Right ventricle myocardium superior (tissue), 1 donor: Measurements from ENCODE around the gene CENPC. TPM values are rescaled to one million over a fixed set of nuclear protein-coding genes. Genes with fewer than 3 reads are reported as not detected.
"Not testable (repeated sequence)": the region's sequence is repeated elsewhere in the genome, so short reads cannot be mapped to it uniquely, and the experiment has no call there.

Source experiments
- ATAC-seq: fragments of 200-7000 bp; cut with Tn5 transposase; one replicate; pipeline ENCODE4 v1.9.1; 2020; ENCODE audit warnings: mild to moderate bottlenecking; ENCODE audit not compliant: poor library complexity
- DNase-seq: peaks from one replicate; pipeline ENCODE4 v3.0.0-alpha.2; 2020
- intact Hi-C: fragments of 100-400 bp; cut with DNase I; formaldehyde crosslinking; loops from one replicate; pipeline ENCODE4 v1.11.2; 2022
- total RNA-seq: library from RNA; stranded (reverse); fragmentation: NEBNext Ultra II Directional; extraction: Animal tissue kit (Norgen Biotek cat#: 25700); gene quantifications from one replicate; pipeline ENCODE4 v1.2.1, GENCODE V29; 2021
- donor health status: DM: no; HTN: yes; CAD: no; lungs with severe emphysema.

Gene CENPC
- total RNA-seq, 1 donor from 2014 or later, result 6.9 TPM

DNA sequence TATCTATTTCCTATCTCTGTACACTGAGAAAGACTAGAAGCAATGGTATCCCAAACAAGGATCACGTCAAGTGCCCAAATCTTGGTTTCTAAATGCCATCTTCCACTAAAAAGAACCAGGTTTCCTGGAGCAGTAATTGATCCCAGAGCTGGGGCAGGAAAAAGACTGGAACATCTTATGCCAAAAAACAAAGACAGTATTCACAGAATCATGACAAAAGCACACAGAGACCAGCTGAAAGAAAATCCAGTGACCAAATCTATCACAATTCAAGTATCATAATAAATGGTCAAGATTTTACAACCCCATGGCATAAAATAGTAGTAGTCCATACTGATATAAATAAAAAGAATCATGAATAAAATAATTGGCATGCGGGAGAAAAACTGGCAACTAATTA, 44.9 kb downstream of the CENPC start:
- ATAC-seq (no peak), DNase-seq (no peak)
- intact Hi-C loops, result no loop called here

DNA sequence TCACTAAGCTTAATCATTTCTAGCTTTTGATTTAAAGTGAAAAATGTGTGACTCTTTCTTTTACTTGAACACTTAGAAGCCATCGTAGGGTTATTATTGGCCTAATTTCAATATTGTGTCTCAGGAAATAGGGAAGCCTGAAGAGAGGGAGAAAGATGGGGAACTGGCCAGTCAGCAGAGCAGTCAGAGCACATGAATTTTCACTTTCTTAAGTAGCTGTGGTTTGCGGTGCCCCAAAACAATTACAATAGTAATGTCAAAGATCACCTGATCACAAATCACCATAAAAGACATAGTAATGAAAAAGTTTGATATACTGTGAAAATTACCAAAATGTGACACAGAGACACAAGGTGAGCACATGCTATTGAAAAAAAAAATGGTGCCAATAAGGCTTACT, 45.5 kb downstream of the CENPC start:
- DNase-seq, result no peak
- intact Hi-C loops, result no loop called here
- no peak for ATAC-seq

DNA sequence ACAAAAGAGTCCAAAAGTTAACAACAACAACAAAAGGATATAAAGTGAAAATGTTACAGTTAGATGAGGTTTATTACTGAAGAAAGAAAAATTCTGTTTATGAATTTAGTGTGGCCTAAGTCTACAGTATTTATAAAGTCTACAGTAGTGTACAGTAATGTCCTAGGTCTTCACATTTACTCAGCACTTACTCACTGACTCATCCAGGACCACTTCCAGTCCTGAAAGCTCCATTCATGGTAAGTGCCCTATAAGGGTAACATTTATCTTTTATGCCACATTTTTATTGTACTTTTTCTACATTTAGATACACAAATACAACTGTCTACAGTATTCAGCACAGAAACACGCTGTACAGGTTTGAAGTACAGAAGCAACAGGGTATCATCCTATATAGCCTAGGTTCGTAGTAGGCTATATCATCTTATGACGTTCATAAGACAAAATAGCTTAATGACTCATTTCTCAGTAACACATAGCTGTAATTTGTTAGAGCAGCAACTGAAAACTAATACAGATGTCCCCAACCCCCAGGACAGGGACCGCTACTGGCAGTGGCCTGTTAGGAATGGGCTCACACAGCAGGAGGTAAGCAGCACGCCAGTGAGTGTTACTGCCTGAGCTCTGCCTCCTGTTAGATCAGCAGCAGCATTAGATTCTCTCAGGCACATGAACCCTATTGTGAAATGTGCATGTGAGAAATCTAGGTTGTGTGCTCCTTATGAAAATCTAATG, 61.3 kb downstream of the CENPC start:
- DNase-seq (no peak), ATAC-seq (no peak)
- intact Hi-C loops, result no loop called here

DNA sequence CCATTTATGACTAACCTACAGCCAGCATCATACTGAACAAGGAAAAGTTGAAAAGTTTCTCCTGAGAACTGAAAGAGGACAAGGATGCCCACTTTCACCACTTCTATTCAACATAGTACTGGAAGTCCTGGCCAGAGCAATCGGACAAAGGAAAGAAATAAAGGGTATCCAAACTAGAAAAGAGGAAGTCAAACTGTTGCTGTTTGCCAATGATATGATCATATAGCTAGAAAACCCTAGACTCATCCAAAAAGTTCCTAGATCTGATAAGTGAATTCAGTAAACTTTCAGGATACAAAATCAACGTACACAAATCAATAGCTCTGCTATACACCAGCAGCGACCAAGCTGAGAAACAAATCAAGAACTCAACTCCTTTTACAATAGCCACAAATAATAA, 64.5 kb downstream of the CENPC start:
- ATAC-seq, result no peak
- intact Hi-C loops, result no loop called here
- no peak for DNase-seq

DNA sequence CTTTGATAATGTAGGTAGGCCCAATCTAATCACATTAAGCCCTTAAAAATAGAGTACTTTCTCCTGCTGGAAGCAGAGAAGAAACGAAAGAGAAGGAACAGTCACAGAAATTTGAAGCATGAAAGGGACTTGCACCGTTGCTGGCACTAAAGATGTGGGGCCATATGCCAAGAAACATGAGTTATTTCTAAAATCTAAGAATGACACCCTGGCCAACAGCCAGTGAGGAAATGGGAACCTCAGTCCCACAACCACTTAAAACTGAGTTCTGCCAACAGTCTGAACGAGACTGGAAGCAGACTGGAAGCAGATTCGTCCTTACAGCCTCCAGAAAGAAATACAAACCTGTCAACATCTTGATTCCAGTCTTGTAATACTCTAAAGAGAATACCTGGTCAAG, 70.1 kb downstream of the CENPC start:
- ATAC-seq (no peak), DNase-seq (no peak)
- intact Hi-C loops, result no loop called here

DNA sequence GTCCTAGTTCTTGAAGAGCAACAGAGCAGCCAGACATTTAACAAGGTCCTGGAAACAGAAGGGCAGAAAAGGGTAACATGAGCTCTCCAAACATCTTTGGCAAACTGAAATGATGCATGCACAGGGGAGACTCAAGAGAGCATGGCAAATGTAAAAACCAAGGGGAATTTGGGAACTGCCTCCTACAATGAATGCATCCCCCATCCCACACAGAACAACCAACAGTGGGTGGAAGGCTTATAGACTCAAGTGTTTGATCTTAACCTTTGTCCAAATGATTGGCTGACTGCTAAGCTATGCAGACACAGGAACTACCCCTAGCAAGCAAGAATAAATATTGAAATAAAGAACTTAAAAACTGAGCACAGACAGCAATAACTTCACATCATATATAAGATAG, 74.4 kb downstream of the CENPC start:
- intact Hi-C loops, result no loop called here
- no peak for DNase-seq
- no peak for ATAC-seq

DNA sequence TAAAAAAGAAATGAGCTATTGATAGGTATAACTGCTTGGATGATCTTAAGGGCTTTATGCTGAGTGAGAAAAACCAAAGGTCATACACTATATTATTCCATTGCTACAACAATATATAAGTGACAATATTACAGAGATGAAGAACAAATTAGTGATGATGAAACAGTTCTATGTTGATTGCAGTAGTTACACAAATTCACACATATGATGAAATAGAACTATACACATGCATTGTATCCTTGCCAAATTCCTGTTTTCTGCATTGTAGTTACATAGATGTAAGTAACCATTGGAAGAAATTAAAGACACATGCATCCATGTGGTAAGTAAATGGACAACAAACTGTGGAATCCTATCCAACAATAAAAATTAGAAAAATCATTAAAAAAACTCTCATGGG, 76.5 kb downstream of the CENPC start:
- DNase-seq, result no peak
- intact Hi-C loops, result no loop called here
- no peak for ATAC-seq

DNA sequence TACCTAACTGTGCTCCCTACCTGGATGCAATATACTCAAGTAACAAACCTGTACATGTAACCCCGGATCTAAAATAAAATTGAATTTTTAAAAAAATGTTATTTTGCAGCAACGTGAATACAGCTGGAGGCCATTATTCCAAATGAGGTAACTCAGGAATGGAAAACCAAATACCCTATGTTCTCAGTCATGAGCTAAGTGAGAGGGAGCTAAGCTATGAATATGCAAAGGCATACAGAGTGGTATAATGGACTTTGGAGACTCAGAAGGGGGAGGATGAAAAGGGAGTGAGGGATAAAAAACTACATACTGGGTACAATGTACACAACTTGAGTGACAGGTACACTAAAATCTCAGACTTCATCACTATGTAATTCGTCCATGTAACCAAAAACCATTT, 78.6 kb downstream of the CENPC start:
- ATAC-seq (no peak), DNase-seq (no peak)
- intact Hi-C loops, result no loop called here

DNA sequence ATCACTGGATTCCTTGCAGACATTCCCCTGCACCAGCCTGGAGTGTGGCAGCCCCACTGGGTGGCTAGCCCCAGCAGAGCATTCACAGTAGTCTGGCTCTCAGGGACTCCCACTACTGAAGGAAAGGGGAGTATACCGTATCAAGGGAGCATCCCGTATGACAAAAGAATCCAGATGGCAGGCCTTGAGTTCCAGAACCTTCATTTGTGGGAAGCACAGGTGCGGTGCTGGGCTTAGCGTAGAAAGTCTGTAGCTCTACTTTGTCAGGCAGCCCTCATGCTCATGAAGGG, 79.6 kb downstream of the CENPC start:
- no peak for DNase-seq
- intact Hi-C loops, result no loop called here
- ATAC-seq, result no peak

DNA sequence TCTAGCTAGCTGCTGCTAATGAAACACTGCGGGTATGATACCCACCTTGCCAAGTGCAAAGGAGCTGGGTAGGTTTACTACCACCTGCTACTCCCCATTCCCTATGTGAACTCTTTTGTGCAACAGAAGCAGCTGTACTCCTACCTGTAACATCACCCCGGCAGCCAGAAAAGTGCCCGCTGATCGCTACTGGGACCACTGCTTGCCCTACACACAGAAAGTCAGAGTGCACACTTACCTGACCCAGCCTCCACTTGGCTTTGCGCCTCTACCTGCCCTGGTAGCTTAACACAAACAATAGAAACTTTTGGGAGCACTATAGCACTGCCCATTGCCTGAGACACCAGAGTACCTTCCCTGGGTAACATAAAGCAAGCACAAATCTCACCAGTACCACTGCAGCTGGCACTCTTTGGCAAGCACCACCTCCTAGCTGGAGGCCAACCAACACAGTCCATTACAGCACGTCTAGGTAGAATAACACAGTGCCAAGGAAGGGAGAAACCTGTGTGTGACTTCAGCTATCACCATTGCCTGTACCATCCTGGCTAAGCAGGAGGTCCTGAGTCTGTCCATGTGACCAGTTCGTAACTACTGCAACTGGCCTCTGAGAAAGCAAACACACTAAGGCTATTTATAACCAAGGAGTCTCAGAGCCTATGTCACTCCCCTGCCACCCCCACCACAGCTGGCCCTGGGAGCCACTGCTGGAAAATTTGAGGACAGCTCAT, 80.1 kb downstream of the CENPC start:
- DNase-seq, result no peak
- intact Hi-C loops, result no loop called here
- ATAC-seq, result peak; percentile 81

DNA sequence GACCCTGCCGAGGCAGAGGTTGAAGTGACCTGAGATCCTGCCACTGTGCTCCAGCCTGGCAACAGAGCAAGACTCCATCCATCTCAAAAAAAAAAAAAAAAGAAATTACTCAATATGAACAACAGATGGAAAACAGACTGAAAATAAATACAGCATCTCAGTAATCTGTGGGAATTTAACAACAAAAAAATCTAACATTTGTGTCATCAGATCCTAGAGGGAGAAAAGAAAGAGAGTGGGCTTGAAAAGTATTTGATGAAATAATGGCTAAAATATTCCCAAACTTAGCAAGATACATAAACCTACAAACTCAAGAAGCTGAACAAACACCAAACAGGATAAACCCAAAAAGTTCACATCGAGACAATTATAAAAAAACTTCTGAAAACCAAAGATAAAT, 84.7 kb downstream of the CENPC start:
- DNase-seq, result no peak
- no peak for ATAC-seq
- intact Hi-C loops, result no loop called here

DNA sequence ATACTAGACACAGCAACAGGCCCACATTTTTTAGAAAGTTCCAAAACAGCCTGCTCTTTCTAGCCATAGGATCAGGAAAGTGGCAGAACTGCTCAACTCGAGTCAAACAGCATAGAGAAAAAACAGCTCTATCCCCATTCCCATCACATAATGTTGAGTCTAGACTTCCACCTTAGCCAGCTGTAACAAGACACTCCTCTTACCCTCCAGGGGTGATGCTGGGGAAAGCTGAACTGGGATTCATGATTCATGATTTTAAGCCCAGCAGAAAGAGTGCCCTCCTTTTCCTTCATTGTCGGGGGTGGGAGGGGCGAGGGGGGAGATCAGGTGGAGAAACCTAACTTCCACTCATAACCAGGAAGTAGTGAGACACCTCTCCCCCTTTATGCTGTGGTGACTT, 86.1 kb downstream of the CENPC start:
- intact Hi-C loops, result no loop called here
- ATAC-seq (no peak), DNase-seq (no peak)

DNA sequence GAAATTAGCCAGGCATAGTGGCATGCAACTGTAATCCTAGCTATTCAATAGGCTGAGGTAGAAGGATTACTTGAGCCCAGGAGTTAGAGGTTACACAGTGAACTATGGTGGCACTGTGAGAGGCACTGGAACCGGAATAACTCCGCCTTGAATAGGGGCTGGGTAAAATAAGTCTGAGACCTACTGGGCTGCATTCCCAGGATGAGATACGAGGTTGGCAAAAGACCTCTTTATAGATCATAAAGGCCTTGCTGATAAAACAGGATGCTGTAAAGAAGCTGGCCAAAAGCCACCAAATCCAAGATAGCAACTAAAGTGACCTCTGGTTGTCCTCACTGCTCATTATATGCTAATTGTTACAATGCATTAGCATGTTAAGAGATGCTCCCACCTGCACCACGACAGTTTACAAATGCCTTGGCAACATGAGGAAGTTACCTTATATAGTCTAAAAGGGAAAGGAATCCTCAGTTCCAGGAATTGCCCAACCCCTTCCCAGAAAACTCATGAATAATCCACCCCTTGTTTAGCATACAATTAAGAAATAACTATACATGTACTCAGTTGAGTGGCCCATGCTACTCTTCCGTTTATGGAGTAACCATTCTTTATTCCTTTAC, 88.6 kb downstream of the CENPC start:
- intact Hi-C loops, result no loop called here
- no peak for ATAC-seq
- DNase-seq, result no peak

DNA sequence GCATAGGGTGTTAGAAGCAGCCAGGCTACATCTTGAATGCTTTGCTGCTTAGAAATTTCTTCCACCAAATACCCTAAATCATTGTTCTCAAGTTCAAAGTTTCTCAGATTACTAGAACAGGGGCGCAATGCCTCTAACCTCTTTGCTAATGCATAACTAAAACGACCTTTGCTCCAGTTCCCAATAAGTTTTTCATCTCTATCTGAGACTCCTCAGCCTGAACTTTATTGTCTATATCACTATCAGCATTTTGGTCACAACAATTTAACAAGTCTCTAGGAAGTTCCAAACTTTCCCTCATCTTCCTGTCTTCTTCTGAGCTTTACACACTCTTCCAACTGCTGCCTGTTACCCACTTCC, 92.5 kb downstream of the CENPC start:
- DNase-seq, ATAC-seq, intact Hi-C loops: not testable (repeated sequence)

DNA sequence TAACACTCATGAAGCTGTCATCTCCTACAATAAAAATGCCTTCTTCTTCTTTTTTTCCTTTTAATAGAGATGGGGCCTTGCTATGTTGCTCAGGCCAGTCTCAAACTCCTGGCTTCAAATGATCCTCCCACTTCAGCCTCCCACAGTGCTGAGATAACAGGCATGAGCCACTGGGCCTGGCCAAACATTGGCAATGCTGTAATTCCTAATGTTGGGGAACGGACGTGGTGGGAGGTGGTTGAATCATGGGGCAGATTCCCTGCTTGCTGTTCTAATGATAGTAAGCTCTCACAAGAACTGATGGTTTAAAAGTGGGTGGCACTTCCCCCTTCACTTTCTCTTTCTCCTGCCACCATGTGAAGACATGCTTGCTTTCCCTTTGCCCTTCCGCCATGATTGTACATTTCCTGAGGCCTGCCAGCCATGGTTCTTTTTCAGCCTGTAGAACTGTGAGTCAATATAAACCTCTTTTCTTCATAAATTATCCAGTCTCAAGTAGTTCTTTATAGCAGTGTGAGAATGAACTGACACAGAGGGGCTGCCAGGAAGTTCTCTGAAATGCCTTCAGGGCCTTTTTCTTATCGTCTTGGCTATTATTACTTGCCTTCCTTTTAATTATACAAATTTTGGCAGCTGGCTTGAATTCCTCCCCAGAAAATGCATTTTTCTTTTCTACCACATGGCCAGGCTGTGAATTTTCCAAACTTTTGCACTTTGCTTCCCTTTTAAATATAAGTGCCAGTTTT, 93.0 kb downstream of the CENPC start:
- intact Hi-C loops, result no loop called here
- no peak for ATAC-seq

DNA sequence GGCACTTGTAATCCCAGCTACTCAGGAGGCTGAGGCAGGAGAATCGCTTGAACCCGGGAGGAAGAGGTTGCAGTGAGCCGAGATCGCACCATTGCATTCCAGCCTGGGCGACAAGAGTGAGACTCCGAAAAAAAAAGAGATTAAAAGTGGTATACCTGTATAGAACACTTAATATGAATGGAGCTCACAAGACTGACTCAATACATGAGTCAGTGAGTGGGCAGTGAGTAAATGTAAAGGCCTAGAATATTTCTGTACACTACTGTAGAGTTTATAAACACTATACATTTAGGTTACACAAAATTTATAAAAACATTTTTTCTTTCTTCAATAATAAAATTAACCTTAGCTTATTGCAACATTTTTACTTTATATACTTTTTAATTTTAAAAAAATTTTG, 93.8 kb downstream of the CENPC start:
- intact Hi-C loops, result no loop called here
- ATAC-seq, result no peak
- no peak for DNase-seq

More for the DNA sequence above, 93.0 kb downstream of the CENPC start:
- no peak for DNase-seq

DNA sequence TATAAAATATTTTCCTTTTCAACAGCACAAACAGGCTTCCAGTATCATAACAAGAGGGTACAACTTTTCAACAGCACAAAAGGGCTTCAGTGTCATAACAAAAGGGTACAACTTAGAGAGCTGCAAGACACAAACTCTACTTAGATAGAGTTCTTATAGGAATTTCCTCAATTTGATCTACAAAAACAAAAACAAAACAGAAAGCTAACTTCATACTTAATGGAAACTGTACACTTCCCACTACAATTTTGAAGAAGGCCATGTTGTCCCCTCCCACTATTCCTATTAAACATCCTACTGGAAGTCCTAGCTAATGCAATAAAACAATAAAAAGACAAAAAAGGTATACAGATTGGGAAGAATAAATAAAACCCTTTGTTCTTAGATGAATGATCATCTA, 96.7 kb downstream of the CENPC start:
- intact Hi-C loops, result no loop called here
- no peak for DNase-seq
- ATAC-seq, result no peak

DNA sequence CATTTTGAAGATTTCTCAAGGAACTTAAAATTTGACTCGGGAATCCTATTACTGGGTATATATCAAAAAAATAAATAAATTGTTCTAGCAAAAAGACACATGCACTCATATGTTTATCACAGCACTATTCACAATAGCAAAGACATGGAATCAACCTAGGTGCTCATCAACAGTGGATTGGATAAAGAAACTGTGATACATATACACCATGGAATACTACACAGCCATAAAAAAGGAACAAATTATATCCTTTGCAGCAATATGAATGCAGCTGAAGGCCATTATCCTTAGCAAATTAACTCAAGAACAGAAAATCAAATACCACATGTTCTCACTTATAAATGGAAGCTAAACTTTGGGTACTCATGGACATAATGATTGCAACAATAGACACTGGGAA, 97.4 kb downstream of the CENPC start:
- intact Hi-C loops, result no loop called here
- no peak for DNase-seq
- ATAC-seq, result no peak

DNA sequence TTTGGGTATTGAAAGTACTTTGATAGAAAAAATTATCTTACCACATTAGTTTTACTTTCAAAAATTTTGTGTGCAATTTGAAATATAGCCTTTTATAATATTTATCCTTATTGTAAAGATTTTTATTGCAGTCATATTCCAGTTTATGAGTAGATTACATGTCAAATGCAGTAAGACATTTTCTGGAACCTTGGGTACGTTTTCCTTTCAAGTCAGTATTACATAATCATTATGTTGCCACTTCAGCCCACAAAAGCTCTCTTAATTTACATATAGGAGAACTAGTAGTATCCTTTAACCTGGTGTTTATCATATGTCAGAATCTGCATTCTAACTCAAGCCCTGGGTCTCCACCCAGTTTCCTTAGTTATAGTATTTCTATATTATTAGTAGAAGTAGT, 98.5 kb downstream of the CENPC start:
- DNase-seq (no peak), ATAC-seq (no peak)
- intact Hi-C loops, result no loop called here

DNA sequence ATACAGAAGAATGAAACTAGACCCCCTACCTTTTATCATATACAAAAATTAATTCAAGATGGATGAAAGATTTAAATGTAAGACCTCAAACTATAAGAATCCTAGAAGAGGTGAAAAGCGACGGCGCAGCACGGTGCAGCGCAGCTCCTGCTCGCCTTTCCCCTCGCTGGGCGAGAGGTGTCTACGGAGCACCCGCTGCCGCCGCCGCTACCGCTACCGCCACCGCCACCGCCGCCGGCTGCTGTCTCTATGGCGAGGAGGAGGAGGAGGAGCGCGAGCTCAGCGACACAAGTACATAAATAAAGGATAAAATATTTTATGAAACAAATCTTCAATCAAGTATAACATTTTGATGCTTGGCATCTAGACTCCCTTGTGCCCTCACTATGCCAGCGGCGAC, 99.4 kb downstream of the CENPC start:
- ATAC-seq, DNase-seq, intact Hi-C loops: not testable (repeated sequence)
